ENCODE measurements around the gene TFF1. TPM values are rescaled to one million over a fixed set of nuclear protein-coding genes. Genes with fewer than 3 reads are reported as not detected.

The TFF1 gene
- polyA plus RNA-seq, 1 donor from 2014 or later: not detected

DNA sequence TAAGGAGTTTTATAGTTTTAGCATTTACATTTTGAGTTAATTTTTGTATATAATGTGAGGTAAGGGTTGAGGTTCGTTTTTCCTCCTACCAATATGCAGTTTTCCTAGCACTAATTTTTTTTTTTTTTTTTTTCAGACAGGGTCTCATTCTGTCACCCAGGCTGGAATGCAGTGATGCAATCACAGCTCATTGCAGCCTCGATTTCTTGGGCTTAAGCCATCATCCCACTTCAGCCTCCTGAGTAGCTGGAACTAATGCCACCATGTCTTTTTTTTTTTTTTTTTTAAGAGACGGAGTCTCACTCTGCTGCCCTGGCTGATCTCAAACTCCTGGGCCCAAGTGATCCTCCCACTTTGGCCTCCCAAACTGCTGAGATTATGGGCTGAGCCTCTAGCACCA is 34.8 kb upstream of the TFF1 start:
- H3K9me2 ChIP-seq (ENCODE audit: insufficient read depth, low read length): no peaks in the 10 kb centered on the region
- H3K27ac ChIP-seq (ENCODE audit: low read length): no peak overlapping the region
- H3K9ac ChIP-seq (ENCODE audit: low read length): no peak overlapping the region
- no peaks in the 10 kb centered on the region for H3K79me2 ChIP-seq (replicated peaks; ENCODE audit: insufficient read depth, low read length)
- H3K36me3 ChIP-seq (ENCODE audit: insufficient read depth, low read length): no peaks in the 10 kb centered on the region
- no peak overlapping the region for H3K4me3 ChIP-seq (ENCODE audit: low read length)
- no peak overlapping the region for H3K4me2 ChIP-seq (ENCODE audit: low read length)
- no peak for TF ChIP-seq SMC3 (conservative IDR thresholded peaks at IDR 0.05; ENCODE audit: poor library complexity)
- no peak for TF ChIP-seq MXI1 (conservative IDR thresholded peaks at IDR 0.05; ENCODE audit: poor library complexity, severe bottlenecking)
- no peak for TF ChIP-seq EP300 (conservative IDR thresholded peaks at IDR 0.05; ENCODE audit: poor library complexity, severe bottlenecking)
- H3F3A ChIP-seq (ENCODE audit: insufficient read depth, low read length, poor library complexity, severe bottlenecking): no peaks in the 10 kb centered on the region
- no peak overlapping the region for H2AFZ ChIP-seq (ENCODE audit: low read depth, low read length)
- no peaks in the 10 kb centered on the region for H3K27me3 ChIP-seq (ENCODE audit: insufficient read depth, low read depth, low read length)
- no peaks in the 10 kb centered on the region for H4K20me1 ChIP-seq (ENCODE audit: insufficient read depth)
- H3K9me3 ChIP-seq (ENCODE audit: low read length): no peaks in the 10 kb centered on the region

DNA sequence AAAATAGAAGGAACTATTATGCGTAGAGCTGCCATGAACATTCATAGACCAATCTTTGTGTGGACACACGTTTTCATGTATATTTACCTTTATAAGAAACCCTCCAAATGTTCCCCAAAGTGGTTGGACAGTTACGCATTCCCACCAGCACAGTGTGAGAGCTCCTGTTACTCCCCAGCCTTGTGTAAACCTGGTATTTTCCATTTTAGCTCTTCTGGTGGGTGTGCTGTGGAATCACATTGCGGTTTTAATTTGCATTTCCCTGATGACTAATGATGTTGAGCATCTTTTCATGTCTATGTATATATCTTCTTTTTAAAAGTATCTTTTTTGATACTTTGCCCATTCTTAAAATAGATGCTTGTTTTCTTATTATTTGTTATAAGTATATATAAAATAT is 34.2 kb upstream of the TFF1 start:
- Histone ChIP-seq H3K27ac (ENCODE audit: low read length) (no peak overlapping the region), H4K20me1 (ENCODE audit: insufficient read depth) (no peaks in the 10 kb centered on the region), H3K36me3 (ENCODE audit: insufficient read depth, low read length) (no peaks in the 10 kb centered on the region), H3K9me3 (ENCODE audit: low read length) (no peaks in the 10 kb centered on the region), H3F3A (ENCODE audit: insufficient read depth, low read length, poor library complexity, severe bottlenecking) (no peaks in the 10 kb centered on the region), H3K9me2 (ENCODE audit: insufficient read depth, low read length) (no peaks in the 10 kb centered on the region), H3K79me2 (replicated peaks; ENCODE audit: insufficient read depth, low read length) (no peaks in the 10 kb centered on the region), H3K9ac (ENCODE audit: low read length) (no peak overlapping the region), H3K4me2 (ENCODE audit: low read length) (no peak overlapping the region), H3K4me3 (ENCODE audit: low read length) (no peak overlapping the region), H3K27me3 (ENCODE audit: insufficient read depth, low read depth, low read length) (no peaks in the 10 kb centered on the region), H2AFZ (ENCODE audit: low read depth, low read length) (no peak overlapping the region)
- no peak for TF ChIP-seq EZH2 (IDR thresholded peaks at IDR 0.05; ENCODE audit: borderline replicate concordance, insufficient read depth, low read length, poor library complexity, severe bottlenecking)
- TF ChIP-seq CTCF (IDR thresholded peaks at IDR 0.05; ENCODE audit: poor library complexity, severe bottlenecking): no peak
- no peak for TF ChIP-seq SMC3 (conservative IDR thresholded peaks at IDR 0.05; ENCODE audit: poor library complexity)
- TF ChIP-seq, protein P1, sequence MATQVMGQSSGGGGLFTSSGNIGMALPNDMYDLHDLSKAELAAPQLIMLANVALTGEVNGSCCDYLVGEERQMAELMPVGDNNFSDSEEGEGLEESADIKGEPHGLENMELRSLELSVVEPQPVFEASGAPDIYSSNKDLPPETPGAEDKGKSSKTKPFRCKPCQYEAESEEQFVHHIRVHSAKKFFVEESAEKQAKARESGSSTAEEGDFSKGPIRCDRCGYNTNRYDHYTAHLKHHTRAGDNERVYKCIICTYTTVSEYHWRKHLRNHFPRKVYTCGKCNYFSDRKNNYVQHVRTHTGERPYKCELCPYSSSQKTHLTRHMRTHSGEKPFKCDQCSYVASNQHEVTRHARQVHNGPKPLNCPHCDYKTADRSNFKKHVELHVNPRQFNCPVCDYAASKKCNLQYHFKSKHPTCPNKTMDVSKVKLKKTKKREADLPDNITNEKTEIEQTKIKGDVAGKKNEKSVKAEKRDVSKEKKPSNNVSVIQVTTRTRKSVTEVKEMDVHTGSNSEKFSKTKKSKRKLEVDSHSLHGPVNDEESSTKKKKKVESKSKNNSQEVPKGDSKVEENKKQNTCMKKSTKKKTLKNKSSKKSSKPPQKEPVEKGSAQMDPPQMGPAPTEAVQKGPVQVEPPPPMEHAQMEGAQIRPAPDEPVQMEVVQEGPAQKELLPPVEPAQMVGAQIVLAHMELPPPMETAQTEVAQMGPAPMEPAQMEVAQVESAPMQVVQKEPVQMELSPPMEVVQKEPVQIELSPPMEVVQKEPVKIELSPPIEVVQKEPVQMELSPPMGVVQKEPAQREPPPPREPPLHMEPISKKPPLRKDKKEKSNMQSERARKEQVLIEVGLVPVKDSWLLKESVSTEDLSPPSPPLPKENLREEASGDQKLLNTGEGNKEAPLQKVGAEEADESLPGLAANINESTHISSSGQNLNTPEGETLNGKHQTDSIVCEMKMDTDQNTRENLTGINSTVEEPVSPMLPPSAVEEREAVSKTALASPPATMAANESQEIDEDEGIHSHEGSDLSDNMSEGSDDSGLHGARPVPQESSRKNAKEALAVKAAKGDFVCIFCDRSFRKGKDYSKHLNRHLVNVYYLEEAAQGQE (IDR thresholded peaks at IDR 0.05; ENCODE audit: borderline replicate concordance): no peak
- no peak for TF ChIP-seq TAF1 (IDR thresholded peaks at IDR 0.05; ENCODE audit: low read depth)
- TF ChIP-seq EP300 (conservative IDR thresholded peaks at IDR 0.05; ENCODE audit: poor library complexity, severe bottlenecking): no peak
- TF ChIP-seq POLR2AphosphoS5 (IDR thresholded peaks at IDR 0.05): no peak
- no peak for TF ChIP-seq MXI1 (conservative IDR thresholded peaks at IDR 0.05; ENCODE audit: poor library complexity, severe bottlenecking)
- no peak for TF ChIP-seq RAD21 (conservative IDR thresholded peaks at IDR 0.05)

Measured in neural cell (in vitro differentiated cells).